Neural crest cell (in vitro differentiated cells): ENCODE measurements around the gene JSRP1. TPM values are rescaled to one million over a fixed set of nuclear protein-coding genes. Genes with fewer than 3 reads are reported as not detected.

Experiments
- DNase-seq: peaks from one replicate; pipeline ENCODE4 v3.0.0; 2021; ENCODE audit warnings: low read depth, mixed read lengths, low spot score
- H3K27ac Mint-ChIP-seq: one replicate; pipeline ENCODE4 v1.8.0; 2021; ENCODE audit warnings: mild to moderate bottlenecking, mixed read lengths; ENCODE audit not compliant: unreplicated experiment
- H3K27me3 Mint-ChIP-seq: 2 replicates; pipeline ENCODE4 v1.8.0; 2021; ENCODE audit warnings: low read depth, mild to moderate bottlenecking, mixed read lengths
- H3K36me3 Mint-ChIP-seq: 2 replicates; pipeline ENCODE4 v1.8.0; 2021; ENCODE audit warnings: low read depth, mild to moderate bottlenecking, mixed read lengths
- H3K4me1 Mint-ChIP-seq: 2 replicates; pipeline ENCODE4 v1.8.0; 2021; ENCODE audit warnings: mixed read lengths
- H3K4me3 Mint-ChIP-seq: one replicate; pipeline ENCODE4 v1.8.0; 2021; ENCODE audit warnings: mild to moderate bottlenecking, mixed read lengths
- H3K9me3 Mint-ChIP-seq: 2 replicates; pipeline ENCODE4 v1.8.0; 2021; ENCODE audit warnings: mixed read lengths
- total RNA-seq: library from RNA; stranded (reverse); gene quantifications from 2 replicates; pipeline ENCODE4 v1.2.1, GENCODE V29; 2021
- TF ChIP-seq, protein P1 (sequence below): fragments of 200-600 bp; sonication (generic); conservative IDR thresholded peaks from 2 replicates; pipeline ENCODE4 v1.5.0; 2021; ENCODE audit warnings: antibody characterized with exemption, mild to moderate bottlenecking

JSRP1 gene
- total RNA-seq, 1 donor from 2014 or later = 0.40 TPM

DNA sequence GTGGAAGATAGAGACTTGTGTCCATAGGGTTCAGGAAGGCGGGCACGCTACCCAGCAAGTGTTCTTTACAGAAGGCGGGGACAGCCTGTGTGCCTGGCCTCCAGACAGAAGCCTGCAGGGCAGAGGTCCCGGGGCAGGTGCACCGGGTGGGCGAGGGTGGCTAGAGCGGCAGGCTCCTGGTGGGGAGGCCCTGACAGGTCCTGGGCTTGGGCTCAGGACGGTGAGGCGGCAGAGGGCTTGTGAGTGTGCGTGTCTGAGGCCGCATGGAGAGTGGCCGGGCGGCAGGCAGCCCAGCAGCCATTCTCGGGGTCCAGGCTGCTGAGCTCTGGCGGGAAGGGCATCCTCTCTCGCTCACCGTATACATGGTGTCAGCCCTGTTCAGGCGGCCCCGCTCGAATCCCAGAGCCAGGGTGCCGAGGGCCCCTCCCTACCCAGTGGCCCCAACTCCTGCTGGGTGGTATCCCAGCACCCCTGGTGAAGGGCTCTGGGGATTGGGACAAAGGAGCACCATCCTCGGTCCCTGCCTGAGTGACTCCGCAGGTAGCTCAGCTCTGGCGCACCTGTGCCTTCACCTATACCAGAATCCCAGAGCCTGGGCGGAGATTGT, 10.1 kb downstream of the JSRP1 start:
- TF ChIP-seq, protein P1, sequence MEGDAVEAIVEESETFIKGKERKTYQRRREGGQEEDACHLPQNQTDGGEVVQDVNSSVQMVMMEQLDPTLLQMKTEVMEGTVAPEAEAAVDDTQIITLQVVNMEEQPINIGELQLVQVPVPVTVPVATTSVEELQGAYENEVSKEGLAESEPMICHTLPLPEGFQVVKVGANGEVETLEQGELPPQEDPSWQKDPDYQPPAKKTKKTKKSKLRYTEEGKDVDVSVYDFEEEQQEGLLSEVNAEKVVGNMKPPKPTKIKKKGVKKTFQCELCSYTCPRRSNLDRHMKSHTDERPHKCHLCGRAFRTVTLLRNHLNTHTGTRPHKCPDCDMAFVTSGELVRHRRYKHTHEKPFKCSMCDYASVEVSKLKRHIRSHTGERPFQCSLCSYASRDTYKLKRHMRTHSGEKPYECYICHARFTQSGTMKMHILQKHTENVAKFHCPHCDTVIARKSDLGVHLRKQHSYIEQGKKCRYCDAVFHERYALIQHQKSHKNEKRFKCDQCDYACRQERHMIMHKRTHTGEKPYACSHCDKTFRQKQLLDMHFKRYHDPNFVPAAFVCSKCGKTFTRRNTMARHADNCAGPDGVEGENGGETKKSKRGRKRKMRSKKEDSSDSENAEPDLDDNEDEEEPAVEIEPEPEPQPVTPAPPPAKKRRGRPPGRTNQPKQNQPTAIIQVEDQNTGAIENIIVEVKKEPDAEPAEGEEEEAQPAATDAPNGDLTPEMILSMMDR = no peak
- peaks cover 15% of the 10 kb centered on the region for H3K4me1 Mint-ChIP-seq
- no peaks in the 10 kb centered on the region for H3K27me3 Mint-ChIP-seq
- H3K4me3 Mint-ChIP-seq = no peak overlapping the region
- DNase-seq = no peak
- H3K36me3 Mint-ChIP-seq = peaks cover 4% of the 10 kb centered on the region
- H3K27ac Mint-ChIP-seq = no peak overlapping the region
- H3K9me3 Mint-ChIP-seq = no peaks in the 10 kb centered on the region

DNA sequence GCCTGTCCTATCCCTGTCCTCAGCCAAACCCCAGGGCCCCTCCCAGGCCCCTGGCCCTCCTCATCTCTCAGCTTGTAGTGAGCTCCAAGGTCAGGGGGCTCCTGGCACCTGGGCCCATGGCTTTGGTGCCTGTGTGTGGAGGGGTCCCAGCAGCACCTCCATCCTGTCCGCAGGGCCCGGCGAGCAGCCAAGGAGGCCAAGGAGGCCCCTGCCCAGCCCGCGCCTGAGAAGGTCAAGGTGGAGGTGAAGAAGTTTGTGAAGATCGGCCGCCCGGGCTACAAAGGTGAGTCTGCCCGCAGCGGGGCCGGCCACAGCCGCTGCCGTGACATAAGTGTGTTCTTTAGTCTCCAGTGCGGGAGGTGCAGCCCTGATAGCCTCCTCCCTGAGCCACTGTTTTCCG, 10.9 kb downstream of the JSRP1 start:
- H3K9me3 Mint-ChIP-seq = no peaks in the 10 kb centered on the region
- no peaks in the 10 kb centered on the region for H3K27me3 Mint-ChIP-seq
- no peak for DNase-seq
- H3K36me3 Mint-ChIP-seq = peaks cover 4% of the 10 kb centered on the region
- TF ChIP-seq, protein P1 = no peak
- H3K27ac Mint-ChIP-seq = no peak overlapping the region
- H3K4me1 Mint-ChIP-seq = peaks cover 24% of the 10 kb centered on the region
- no peak overlapping the region for H3K4me3 Mint-ChIP-seq

DNA sequence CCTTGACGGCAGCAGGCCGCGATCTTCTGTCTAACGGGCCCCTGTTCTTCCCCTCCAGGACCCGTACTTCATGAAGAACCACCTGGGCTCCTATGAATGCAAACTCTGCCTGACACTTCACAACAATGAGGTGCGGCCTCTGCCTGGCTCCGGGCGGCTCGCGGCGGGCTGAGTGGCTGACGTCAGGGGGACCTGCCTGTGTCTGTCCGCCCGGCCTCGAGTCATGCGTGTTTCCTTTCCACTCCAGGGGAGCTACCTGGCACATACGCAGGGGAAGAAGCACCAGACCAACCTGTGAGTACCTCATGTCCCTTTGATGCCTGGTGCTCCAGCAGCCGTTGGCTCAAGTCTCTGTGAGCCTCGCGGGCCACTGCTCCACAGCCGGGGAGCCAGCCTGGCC, 11.7 kb downstream of the JSRP1 start:
- H3K4me1 Mint-ChIP-seq = peaks cover 30% of the 10 kb centered on the region
- DNase-seq = no peak
- TF ChIP-seq, protein P1 = no peak
- no peak overlapping the region for H3K4me3 Mint-ChIP-seq
- H3K27ac Mint-ChIP-seq = no peak overlapping the region
- H3K9me3 Mint-ChIP-seq = no peaks in the 10 kb centered on the region
- peaks cover 4% of the 10 kb centered on the region for H3K36me3 Mint-ChIP-seq
- H3K27me3 Mint-ChIP-seq = no peaks in the 10 kb centered on the region

DNA sequence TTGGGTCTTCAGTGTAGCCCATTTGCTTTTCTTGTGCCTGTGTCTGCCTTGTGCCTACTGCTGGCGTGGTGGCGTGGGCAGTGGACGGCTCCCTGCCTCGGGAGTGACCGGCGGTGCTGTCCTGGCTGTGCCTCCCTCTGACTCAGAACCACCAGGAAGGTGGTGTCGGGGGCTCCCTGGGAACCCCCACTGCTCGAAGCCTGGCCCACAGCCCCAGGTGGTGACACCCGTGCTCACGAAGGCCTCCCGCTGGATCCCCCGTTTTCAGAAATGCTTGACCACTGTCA, 12.1 kb downstream of the JSRP1 start:
- H3K4me3 Mint-ChIP-seq = no peak overlapping the region
- TF ChIP-seq, protein P1 = no peak
- DNase-seq = no peak
- peaks cover 34% of the 10 kb centered on the region for H3K4me1 Mint-ChIP-seq
- no peaks in the 10 kb centered on the region for H3K27me3 Mint-ChIP-seq
- H3K36me3 Mint-ChIP-seq = peaks cover 4% of the 10 kb centered on the region
- H3K9me3 Mint-ChIP-seq = no peaks in the 10 kb centered on the region
- H3K27ac Mint-ChIP-seq = no peak overlapping the region

- Mint-ChIP-seq H3K36me3 (peaks cover 7% of the 10 kb centered on the region), H3K9me3 (no peaks in the 10 kb centered on the region), H3K27me3 (no peaks in the 10 kb centered on the region), H3K4me3 (peak overlapping the region; percentile 57), H3K4me1 (peaks cover 40% of the 10 kb centered on the region), H3K27ac (no peak overlapping the region)
- TF ChIP-seq, protein P1 = no peak
- DNase-seq = no peak
Observed at GRCh38 chr19:2243274-2244124, 12.7 kb downstream of the JSRP1 start.
